Epithelial cell of proximal tubule (primary cell): ENCODE measurements around the gene POLG. TPM values are rescaled to one million over a fixed set of nuclear protein-coding genes. Genes with fewer than 3 reads are reported as not detected.

ENCODE experiments used
- DNase-seq: peaks from one replicate; pipeline ENCODE4 v3.0.0-alpha.2; 2011; ENCODE audit warnings: low read depth
- H3K4me3 ChIP-seq: 2 replicates; pipeline ENCODE4 v1.5.1; 2011; ENCODE audit warnings: low read depth, mild to moderate bottlenecking, low read length
- total RNA-seq: library from RNA; depleted of rRNA; stranded (reverse); fragments of >200 nt; gene quantifications from 2 replicates; pipeline ENCODE4 v1.2.3, GENCODE V29; 2015
- TF ChIP-seq, protein P1 (sequence below): conservative IDR thresholded peaks from 2 replicates; pipeline ENCODE4 v1.5.1; 2012; ENCODE audit warnings: low read depth, mild to moderate bottlenecking, low read length

Gene POLG
- total RNA-seq, 1 donor from 2014 or later: 84.6 TPM

DNA sequence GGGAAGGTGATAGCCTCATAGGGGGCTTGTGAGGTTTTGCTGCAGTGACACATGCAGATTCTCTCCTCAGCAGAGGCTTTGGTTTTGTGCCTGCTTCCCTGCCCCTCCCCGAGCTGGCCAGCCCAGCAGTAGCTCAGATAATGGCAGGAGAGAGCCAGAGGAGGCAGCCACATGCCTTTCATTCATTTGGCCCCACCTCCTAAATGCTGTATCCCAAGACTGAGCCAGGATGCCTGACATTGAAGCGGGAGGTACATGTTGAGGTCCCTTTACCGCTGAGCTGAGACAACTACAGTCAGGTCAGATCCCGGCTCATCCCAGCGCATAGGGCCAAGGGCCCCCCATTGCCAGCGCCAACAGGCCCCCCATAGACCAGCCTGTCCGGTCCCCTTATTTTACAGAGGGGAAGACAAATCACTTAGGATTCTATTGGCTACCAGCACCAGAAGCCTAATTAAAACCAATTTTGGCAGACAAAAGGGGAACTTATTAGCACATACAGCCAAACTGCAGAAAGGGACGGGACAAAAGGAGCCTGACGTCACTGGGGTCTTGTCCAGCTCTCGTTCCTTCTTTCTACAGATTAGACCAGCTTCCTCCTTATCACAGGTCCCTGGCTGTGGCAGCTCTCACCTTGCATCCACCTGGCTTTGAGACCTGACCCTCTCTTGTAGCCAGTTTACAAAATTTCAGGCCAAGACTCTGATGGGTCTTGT is 12.1 kb upstream of the POLG start:
- H3K4me3 ChIP-seq: no peak overlapping the region
- TF ChIP-seq, protein P1, sequence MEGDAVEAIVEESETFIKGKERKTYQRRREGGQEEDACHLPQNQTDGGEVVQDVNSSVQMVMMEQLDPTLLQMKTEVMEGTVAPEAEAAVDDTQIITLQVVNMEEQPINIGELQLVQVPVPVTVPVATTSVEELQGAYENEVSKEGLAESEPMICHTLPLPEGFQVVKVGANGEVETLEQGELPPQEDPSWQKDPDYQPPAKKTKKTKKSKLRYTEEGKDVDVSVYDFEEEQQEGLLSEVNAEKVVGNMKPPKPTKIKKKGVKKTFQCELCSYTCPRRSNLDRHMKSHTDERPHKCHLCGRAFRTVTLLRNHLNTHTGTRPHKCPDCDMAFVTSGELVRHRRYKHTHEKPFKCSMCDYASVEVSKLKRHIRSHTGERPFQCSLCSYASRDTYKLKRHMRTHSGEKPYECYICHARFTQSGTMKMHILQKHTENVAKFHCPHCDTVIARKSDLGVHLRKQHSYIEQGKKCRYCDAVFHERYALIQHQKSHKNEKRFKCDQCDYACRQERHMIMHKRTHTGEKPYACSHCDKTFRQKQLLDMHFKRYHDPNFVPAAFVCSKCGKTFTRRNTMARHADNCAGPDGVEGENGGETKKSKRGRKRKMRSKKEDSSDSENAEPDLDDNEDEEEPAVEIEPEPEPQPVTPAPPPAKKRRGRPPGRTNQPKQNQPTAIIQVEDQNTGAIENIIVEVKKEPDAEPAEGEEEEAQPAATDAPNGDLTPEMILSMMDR: no peak

DNA sequence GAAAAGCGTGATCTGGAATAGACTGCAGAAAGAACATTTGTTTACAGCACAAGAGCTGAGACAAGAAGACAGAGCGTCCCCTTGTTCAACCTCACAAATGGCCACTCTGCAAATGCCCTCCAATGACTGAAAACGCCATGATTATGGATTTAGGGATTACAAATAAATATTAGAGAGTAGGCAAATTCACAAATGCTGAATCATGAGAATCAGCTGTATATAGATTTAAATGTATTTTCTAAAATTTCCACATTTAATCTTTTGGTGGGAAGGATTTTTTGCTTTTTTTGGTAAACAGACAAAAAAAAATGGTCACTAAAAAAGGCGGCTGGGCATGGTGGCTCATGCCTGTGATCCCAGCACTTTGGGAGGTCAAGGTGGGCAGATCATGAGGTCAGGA is 10.6 kb upstream of the POLG start:
- TF ChIP-seq, protein P1: no peak
- no peak overlapping the region for H3K4me3 ChIP-seq
- DNase-seq: no peak

More for the DNA sequence above, 12.1 kb upstream of the POLG start:
- DNase-seq: no peak

DNA sequence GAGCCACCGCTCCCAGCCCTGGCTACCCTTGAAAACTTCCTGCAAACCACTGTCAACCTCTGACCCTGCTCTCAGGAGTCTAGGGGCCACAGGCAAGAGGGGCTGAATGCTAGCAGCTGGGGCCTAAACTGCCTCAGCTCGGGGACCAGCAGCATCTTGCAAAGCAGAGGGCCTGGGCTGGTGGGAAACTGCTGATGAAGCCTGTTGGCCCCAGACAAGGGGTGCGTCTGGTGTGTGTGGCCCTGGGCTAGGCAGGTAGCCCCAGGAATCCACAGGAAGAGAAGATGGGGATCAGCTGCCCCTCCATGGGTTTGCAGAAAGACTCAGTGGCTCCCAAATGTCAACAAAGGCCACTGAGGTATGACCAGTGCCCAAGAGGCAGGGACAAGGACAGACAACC is 8.2 kb upstream of the POLG start:
- TF ChIP-seq, protein P1: no peak
- H3K4me3 ChIP-seq: no peak overlapping the region
- DNase-seq: no peak

DNA sequence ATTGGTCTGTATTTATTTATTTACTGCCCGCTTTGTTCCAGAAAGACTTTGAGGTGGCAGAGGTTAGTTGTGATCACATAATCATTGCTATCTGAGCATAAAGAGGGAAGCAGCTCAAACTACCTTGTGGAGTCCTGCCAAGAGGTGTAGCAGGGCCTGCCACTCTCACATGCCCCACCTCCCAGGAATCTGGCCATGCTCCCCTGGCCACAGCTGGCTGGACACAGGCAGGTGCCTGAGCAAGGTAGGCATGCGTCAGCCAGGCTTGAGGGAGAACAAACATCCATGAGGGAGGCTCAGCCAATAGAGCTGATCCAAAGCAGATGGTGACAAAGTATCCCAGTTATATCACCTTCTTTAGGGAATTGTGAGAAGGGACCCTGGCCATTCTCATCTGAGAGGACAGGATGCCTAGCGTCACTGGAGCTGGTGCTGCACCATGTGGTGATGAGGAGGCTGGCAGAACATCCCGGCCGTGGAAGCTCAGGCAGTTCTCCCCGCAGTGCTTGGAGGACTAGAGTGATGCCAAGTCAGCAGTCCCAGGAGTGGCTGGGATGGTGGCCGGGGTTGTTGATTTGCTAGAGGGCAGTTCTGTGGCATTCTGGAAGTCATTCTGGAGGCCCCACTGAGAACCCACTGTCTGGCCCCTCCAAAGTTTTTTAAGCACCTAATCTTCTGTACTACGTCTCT is 6.8 kb upstream of the POLG start:
- H3K4me3 ChIP-seq: no peak overlapping the region
- DNase-seq: no peak
- TF ChIP-seq, protein P1: no peak

DNA sequence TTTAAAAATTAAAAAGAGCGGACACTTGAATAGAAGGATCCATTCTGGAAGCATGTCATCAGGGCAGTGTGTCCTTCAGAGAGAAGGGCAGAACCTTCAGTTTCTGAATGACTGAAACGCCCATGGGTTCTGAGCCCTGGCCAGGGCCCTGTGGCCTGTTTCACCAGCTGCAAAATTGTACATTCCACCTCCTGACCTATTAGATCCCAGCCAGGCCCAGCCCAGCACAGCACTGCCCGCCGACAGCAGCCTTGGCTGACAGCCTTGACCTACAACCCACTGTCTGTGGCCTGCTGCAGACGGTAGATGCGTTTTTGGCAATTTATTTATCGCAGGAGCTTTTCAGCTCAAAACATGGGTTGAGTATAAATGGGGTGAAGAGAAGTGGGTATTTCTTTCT is 5.9 kb upstream of the POLG start:
- TF ChIP-seq, protein P1: no peak
- no peak overlapping the region for H3K4me3 ChIP-seq
- no peak for DNase-seq

DNA sequence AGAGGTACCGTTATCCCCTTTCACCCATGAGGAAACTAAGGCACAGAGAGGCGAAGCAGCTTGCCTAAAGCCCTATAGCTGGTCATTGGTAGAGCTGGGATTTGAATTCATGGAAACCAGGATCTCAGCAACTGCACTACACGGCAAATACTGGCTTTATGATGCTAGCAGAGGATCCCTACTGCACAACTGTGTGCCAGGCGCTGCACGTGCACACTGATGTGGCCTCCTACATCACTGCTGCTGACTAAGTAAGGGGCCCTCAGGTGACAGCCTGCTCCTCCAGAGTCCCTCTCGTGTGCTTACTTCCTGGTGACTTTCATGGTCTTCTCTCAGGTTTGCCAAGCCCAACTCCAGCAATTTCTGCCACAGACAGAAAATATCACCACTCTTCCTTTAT is 3.4 kb upstream of the POLG start:
- no peak overlapping the region for H3K4me3 ChIP-seq
- TF ChIP-seq, protein P1: no peak
- DNase-seq: no peak
